Breast epithelium (tissue), 4 donors: Measurements from ENCODE around the gene HDAC9. TPM values are rescaled to one million over a fixed set of nuclear protein-coding genes. Genes with fewer than 3 reads are reported as not detected.
A peak's percentile ranks its signal among the peaks of the same experiment; 100 is the strongest.

Source experiments
- DNase-seq, 2 donors: peaks; one replicate each; pipeline ENCODE4 v3.0.0-alpha.2; 2019; ENCODE audit warnings: low spot score in 2 of 2
- H3K27ac ChIP-seq, 2 donors: fragments of 200-600 bp; sonication (generic) in 1 of 2; one replicate each; pipeline ENCODE4 v1.5.1; 2016 to 2019; ENCODE audit warnings: mild to moderate bottlenecking in 1 of 2
- H3K27me3 ChIP-seq, 2 donors: fragments of 200-600 bp; sonication (generic) in 1 of 2; one replicate each; pipeline versions ENCODE4 v1.5.1 to v1.6.0; 2017 to 2019; ENCODE audit warnings: control low read depth in 1 of 2, mild to moderate bottlenecking in 1 of 2
- H3K36me3 ChIP-seq: fragments of 200-600 bp; one replicate; pipeline ENCODE4 v1.5.1; 2019
- H3K4me1 ChIP-seq, 2 donors: fragments of 200-600 bp; sonication (generic); one replicate each; pipeline ENCODE4 v1.5.1; 2016 to 2019; ENCODE audit warnings: control low read depth in 1 of 2
- H3K4me3 ChIP-seq, 3 donors: fragments of 200-600 bp; sonication (generic); 1 replicate in 2 of 3; 2 replicates in 1 of 3; pipeline ENCODE4 v1.5.1; 2016 to 2019; ENCODE audit warnings: mild to moderate bottlenecking in 3 of 3, moderate library complexity in 2 of 3
- H3K9me3 ChIP-seq, 2 donors: fragments of 200-600 bp; sonication (generic) in 1 of 2; one replicate each; pipeline ENCODE4 v1.5.1; 2016 to 2019; ENCODE audit warnings: control low read depth in 1 of 2
- POLR2A ChIP-seq: fragments of 450-650 bp; IDR thresholded peaks from one replicate; pipeline ENCODE4 v1.6.1; 2016; ENCODE audit warnings: antibody characterized with exemption, mild to moderate bottlenecking, moderate library complexity
- POLR2AphosphoS5 ChIP-seq, 3 donors: sonication (generic); formaldehyde crosslinking; IDR thresholded peaks; one replicate each; pipeline ENCODE4 v1.6.1; 2017; ENCODE audit warnings: antibody characterized with exemption in 3 of 3
- intact Hi-C: fragments of 100-400 bp; cut with DNase I; formaldehyde crosslinking; loops from one replicate; pipeline ENCODE4 v1.15.1; 2023; ENCODE audit warnings: low total_unique reads
- total RNA-seq, 3 donors: library from RNA; depleted of rRNA; stranded (reverse); fragments of >200 nt; gene quantifications; one replicate each; pipeline ENCODE4 v1.1.0, GENCODE V29; 2016
- TF ChIP-seq, protein P1 (sequence below), 3 donors: fragments of 450-650 bp; IDR thresholded peaks; one replicate each; pipeline ENCODE4 v1.5.1; 2016 to 2017; ENCODE audit warnings: antibody characterized with exemption in 3 of 3, mild to moderate bottlenecking in 3 of 3, moderate library complexity in 3 of 3

Gene HDAC9
- total RNA-seq, 3 donors from 2014 or later, result 7.2 to 27.5 (median 7.3) TPM

DNA sequence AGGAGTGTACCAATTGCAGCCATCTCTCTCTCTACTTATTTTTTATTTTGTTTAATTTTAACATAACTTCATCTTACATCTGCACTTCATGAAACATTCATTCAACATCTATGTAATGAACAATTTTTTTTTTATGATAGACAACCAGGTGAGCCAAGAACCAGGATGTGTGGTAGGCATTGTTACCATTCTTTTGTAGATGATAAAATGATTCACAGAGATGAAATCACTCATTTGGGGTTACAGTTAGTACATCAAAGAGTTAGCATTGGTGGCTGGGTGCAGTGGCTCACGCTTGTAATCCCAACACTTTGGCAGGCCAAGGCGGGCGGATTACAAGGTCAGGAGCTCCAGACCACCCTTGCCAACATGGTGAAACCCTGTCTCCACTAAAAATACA, 127.8 kb downstream of the HDAC9 start:
- Histone ChIP-seq H3K36me3 (peaks cover 7% of the 10 kb centered on the region), H3K4me1 (no peaks in the 10 kb centered on the region), H3K27ac (no peak overlapping the region), H3K27me3 (no peaks in the 10 kb centered on the region), H3K9me3 (no peaks in the 10 kb centered on the region), H3K4me3 (no peak overlapping the region)
- intact Hi-C loops, result no loop called here
- DNase-seq, result no peak
- TF ChIP-seq, protein P1, sequence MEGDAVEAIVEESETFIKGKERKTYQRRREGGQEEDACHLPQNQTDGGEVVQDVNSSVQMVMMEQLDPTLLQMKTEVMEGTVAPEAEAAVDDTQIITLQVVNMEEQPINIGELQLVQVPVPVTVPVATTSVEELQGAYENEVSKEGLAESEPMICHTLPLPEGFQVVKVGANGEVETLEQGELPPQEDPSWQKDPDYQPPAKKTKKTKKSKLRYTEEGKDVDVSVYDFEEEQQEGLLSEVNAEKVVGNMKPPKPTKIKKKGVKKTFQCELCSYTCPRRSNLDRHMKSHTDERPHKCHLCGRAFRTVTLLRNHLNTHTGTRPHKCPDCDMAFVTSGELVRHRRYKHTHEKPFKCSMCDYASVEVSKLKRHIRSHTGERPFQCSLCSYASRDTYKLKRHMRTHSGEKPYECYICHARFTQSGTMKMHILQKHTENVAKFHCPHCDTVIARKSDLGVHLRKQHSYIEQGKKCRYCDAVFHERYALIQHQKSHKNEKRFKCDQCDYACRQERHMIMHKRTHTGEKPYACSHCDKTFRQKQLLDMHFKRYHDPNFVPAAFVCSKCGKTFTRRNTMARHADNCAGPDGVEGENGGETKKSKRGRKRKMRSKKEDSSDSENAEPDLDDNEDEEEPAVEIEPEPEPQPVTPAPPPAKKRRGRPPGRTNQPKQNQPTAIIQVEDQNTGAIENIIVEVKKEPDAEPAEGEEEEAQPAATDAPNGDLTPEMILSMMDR (IDR thresholded peaks at IDR 0.05), result no peak
- TF ChIP-seq POLR2AphosphoS5 (IDR thresholded peaks at IDR 0.05) (no peak), POLR2A (no peak)

GRCh38 chr7:18624459-18624858, 128.9 kb downstream of the HDAC9 start:
- Histone ChIP-seq H3K27ac (no peak overlapping the region), H3K4me1 (no peaks in the 10 kb centered on the region), H3K4me3 (no peak overlapping the region), H3K36me3 (peaks cover 7% of the 10 kb centered on the region), H3K27me3 (no peaks in the 10 kb centered on the region), H3K9me3 (no peaks in the 10 kb centered on the region)
- TF ChIP-seq, protein P1 (IDR thresholded peaks at IDR 0.05), result no peak
- TF ChIP-seq POLR2AphosphoS5 (IDR thresholded peaks at IDR 0.05) (no peak), POLR2A (no peak)
- intact Hi-C loops, result no loop called here
- DNase-seq, result no peak

- no peak for DNase-seq
- no peaks in the 10 kb centered on the region for H3K4me1 ChIP-seq
- no peaks in the 10 kb centered on the region for H3K9me3 ChIP-seq
- peaks cover 6% of the 10 kb centered on the region for H3K36me3 ChIP-seq
- no peak overlapping the region for H3K27ac ChIP-seq
- no peaks in the 10 kb centered on the region for H3K27me3 ChIP-seq
- H3K4me3 ChIP-seq, result no peak overlapping the region
- intact Hi-C loops, result no loop called here
- no peak for TF ChIP-seq POLR2AphosphoS5 (IDR thresholded peaks at IDR 0.05)
- no peak for TF ChIP-seq POLR2A
- TF ChIP-seq, protein P1 (IDR thresholded peaks at IDR 0.05), result no peak
These were observed 130.5 kb downstream of the HDAC9 start for GRCh38 chr7:18626086-18626485.

DNA sequence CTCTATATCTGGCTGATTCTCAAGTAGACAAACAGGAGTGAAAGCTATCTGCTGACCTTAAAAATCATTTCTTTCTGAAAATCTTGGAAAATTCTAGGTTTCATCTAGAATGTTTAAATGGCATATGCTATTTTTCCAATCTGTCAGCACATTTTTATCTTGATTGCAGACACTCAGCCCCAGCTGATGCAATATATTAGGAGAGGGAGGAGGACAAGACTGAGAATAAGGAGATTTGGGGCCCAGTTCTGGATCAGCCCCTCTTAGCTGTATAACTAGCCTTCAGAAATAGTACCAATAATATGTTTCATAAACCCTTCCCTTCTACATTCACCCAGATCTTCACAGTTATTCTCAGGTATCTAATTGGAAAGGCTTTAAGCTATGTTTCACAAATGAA, 131.2 kb downstream of the HDAC9 start:
- intact Hi-C loops, result no loop called here

GRCh38 chr7:18637516-18637915, 142.0 kb downstream of the HDAC9 start:
- intact Hi-C loops, result no loop called here
- no peak for DNase-seq
- peak overlapping the region in 1 of 2 donors; percentile 85 for H3K27ac ChIP-seq
- H3K9me3 ChIP-seq, result no peaks in the 10 kb centered on the region
- TF ChIP-seq, protein P1 (IDR thresholded peaks at IDR 0.05), result no peak
- no peak for TF ChIP-seq POLR2A
- TF ChIP-seq POLR2AphosphoS5 (IDR thresholded peaks at IDR 0.05), result no peak
- H3K4me1 ChIP-seq, result no peaks in the 10 kb centered on the region
- H3K4me3 ChIP-seq, result no peak overlapping the region
- H3K27me3 ChIP-seq, result no peaks in the 10 kb centered on the region
- no peaks in the 10 kb centered on the region for H3K36me3 ChIP-seq

More for the DNA sequence above, 131.2 kb downstream of the HDAC9 start:
- Histone ChIP-seq H3K9me3 (no peaks in the 10 kb centered on the region), H3K4me1 (no peaks in the 10 kb centered on the region), H3K27ac (no peak overlapping the region), H3K36me3 (no peaks in the 10 kb centered on the region), H3K4me3 (no peak overlapping the region), H3K27me3 (no peaks in the 10 kb centered on the region)
- DNase-seq, result no peak
- TF ChIP-seq POLR2AphosphoS5 (IDR thresholded peaks at IDR 0.05), result no peak
- no peak for TF ChIP-seq POLR2A
- TF ChIP-seq, protein P1 (IDR thresholded peaks at IDR 0.05), result no peak
